Measurements from ENCODE around the gene USP9Y.

DNA sequence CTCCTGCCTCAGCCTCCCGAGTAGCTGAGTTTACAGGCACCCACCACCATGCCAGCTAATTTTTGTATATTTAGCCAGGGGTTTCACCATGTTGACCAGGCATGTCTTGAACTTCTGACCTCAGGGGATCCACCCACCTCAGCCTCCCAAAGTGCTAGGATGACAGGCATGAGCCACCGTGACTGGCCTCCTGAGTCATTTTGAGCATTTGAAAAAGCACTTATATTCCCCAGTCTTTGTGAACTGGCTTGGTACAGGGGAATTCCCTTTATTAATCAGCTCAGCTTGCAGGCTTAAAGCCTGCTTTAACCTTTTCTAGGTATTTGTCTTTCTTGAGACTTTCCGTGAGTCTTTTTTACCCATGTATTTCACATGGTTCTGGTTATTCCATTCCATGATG, 32.6 kb downstream of the USP9Y start:
- TF ChIP-seq, protein P1, sequence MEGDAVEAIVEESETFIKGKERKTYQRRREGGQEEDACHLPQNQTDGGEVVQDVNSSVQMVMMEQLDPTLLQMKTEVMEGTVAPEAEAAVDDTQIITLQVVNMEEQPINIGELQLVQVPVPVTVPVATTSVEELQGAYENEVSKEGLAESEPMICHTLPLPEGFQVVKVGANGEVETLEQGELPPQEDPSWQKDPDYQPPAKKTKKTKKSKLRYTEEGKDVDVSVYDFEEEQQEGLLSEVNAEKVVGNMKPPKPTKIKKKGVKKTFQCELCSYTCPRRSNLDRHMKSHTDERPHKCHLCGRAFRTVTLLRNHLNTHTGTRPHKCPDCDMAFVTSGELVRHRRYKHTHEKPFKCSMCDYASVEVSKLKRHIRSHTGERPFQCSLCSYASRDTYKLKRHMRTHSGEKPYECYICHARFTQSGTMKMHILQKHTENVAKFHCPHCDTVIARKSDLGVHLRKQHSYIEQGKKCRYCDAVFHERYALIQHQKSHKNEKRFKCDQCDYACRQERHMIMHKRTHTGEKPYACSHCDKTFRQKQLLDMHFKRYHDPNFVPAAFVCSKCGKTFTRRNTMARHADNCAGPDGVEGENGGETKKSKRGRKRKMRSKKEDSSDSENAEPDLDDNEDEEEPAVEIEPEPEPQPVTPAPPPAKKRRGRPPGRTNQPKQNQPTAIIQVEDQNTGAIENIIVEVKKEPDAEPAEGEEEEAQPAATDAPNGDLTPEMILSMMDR (IDR thresholded peaks at IDR 0.05): no peak
- no peak for TF ChIP-seq POLR2A (IDR thresholded peaks at IDR 0.05)

Measured in Peyer's patch (tissue), 4 donors.